Activated CD8-positive, alpha-beta memory T cell treated with anti-CD3 and anti-CD28 coated beads, Interleukin-2, amount 50 U/mL, for 24 hours (primary cell): ENCODE results near the gene ELN.
"Not testable (repeated sequence)": the region's sequence is repeated elsewhere in the genome, so short reads cannot be mapped to it uniquely, and the experiment has no call there.

Source experiments
- DNase-seq: peaks from one replicate; pipeline ENCODE4 v3.0.0-alpha.2; 2020; ENCODE audit errors: extremely low read depth

The ELN gene

GRCh38 chr7:74027683-74028320 is at the start of gene ELN:
TSS of gene ELN (plus strand) at chr7:74028173. CDS start at chr7:74028188, 15 bp downstream.
- DNase-seq: no peak

DNA sequence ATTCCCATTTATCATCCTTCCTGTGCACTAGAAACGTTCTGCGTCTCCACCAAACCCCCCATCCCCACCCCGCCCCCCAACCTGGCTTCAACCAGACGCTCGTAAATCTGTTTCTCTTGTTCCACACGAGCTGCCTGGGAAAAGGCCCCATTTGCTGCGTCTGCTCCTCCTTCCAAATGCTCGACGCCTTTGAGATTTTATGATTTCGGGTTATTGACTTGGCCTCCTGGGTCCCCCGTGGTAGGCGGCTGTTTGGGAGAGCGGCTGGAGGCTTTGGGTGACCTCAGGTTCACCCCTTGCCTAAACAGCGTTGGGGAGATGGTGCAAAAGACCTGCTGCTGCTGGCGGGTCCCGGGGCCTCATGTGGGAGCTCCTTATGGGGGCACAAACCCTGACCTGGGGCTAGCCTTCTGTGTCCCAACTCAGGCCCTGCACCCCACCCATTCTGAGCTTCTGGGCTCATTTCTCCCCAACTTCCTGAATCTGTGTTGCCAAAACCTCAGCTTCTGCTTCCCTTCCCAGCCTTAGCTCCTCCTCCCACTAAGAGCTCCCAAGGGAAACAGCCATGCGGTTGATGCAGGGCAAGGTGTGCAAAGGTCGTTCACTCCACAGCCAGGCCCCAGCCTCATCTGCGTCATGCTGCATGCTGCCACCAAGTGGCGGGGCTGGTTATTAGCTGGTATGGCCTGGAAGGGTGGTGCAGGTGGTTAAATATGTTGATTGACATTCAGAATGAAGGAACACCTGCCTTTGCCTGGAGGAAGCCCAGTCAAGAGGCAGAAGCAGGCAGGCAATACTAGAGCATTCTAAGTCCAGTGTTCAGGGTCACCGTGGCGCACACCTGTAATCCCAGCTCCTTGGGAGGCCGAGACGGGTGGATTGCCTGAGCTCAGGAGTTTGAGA is 49.1 kb upstream of the ELN start:
- no peak for DNase-seq

DNA sequence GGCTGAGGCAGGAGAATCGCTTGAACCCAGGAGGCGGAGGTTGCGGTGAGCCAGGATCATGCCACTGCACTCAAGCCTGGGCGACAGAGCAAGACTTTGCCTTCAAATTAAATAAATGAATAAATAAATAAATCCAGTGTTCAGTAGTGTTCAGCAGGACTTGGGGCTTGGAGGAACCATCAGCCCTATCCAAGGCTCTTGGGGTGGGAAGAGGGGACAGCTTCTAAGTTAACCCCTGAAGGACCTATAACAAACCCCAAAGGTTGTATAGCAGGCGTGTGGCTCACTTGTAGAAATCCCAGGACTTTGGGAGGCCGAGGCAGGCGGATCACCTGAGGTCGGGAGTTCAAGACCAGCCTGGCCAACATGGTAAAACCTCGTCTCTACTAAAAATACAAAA is 48.3 kb upstream of the ELN start:
- DNase-seq: not testable (repeated sequence)

- no peak for DNase-seq
Measured at GRCh38 chr7:73980206-73980605, 47.8 kb upstream of the ELN start.

GRCh38 chr7:73981933-73982332 is 46.0 kb upstream of the ELN start:
- no peak for DNase-seq

DNA sequence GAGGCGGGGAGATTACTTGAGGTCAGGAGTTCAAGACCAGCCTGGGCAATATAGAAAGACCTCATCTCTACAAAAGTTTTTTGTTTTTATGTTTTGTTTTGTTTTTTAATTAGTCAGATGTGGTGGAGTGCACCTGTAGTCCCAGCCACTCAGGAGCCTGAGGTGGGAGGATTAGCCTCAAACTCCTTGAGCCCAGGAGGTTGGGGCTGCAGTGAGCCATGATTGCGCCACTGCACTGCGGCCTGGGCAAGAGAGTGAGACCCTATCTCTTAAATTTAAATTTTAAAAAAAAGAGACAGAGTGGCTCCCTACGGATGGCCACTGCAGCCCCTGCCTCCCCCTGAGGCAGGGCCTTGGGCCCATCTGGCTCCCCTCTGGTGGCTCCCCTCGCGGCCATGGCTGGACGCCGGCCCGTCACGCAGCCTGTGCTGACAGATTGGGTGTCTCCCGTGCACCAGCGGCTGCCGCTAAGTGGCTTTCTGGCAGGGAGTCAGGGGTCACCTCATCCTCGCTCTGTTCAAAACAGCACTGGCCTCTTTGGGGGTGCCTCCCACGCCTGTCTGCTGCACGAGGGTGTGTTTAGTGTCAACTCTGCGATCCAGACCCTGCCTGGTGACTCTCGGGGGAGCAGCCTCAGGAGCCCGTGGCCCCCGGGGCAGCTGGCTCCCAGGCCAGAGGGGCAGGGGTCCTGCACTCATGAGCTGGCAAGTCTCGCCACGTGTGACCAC is 44.4 kb upstream of the ELN start:
- DNase-seq: no peak

- DNase-seq: no peak
Measured at GRCh38 chr7:73984481-73985205, 43.3 kb upstream of the ELN start.

DNA sequence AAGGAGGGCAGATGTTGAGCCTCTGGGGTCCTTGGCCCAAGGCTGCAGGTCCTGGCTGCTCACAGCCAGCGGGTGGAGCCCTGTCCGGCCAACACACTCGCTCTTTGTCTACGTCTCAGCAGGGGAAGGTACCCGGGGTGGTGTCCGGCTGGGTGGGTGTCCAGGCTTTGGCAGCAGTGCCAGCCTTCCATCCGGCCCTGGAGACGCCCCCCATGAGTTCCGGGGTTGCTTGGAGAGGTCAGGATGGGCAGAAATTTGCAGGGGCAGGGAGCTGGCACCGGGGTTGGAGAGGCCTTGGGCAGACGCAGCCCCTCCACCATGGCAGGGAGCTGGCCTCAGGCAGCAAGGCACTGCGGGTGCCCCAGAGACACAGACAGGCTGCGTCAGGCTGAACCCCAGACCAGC is 42.2 kb upstream of the ELN start:
- no peak for DNase-seq

- no peak for DNase-seq
Measured at GRCh38 chr7:73986158-73986631, 41.8 kb upstream of the ELN start.

DNA sequence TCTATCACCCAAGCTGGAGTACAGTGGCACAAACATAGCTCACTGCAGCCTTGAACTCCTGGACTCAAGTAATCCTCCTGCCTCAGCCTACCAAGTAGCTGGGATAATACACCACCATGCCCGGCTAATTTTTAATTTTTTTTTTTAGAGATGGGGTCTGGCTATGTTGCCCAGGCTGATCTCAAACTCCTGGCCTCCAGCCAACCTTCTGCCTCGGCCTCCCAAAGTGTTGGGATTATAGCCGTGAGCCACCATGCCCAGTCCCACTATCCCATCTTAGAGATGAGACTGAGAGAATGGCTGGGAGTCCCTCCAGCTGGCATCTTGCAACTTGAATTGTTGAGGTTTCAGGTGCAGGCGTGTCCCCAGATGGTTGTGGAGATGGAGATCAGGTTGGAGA is 40.7 kb upstream of the ELN start:
- no peak for DNase-seq

GRCh38 chr7:73988197-73988596 is 39.8 kb upstream of the ELN start:
- DNase-seq: no peak

DNA sequence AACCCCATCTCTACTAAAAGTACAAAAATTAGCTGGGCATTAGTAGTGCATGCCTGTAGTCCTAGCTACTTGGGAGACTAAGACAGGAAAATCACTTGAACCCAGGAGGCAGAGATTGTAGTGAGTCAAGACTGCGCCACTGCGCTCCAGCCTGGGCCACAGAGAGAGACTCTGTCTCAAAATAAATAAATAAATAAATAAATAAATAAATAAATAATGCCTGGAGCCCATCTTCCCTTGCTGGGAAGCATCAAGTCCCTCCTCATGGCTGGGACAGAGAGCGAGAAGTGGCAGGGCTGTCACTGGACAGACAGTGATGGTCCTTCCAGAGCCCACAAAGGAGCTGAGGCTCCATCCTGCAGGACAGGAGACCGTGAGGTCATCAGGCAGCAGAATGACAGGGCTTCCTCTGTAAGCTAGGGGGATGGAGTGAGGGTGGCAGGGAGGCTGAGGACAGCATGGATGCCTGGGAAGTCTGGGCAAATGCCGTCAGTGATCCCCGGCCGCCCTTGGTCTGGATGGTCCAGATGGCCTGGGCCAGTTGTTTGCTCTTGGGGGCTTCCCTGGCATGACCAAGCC is 36.4 kb upstream of the ELN start:
- DNase-seq: no peak

DNA sequence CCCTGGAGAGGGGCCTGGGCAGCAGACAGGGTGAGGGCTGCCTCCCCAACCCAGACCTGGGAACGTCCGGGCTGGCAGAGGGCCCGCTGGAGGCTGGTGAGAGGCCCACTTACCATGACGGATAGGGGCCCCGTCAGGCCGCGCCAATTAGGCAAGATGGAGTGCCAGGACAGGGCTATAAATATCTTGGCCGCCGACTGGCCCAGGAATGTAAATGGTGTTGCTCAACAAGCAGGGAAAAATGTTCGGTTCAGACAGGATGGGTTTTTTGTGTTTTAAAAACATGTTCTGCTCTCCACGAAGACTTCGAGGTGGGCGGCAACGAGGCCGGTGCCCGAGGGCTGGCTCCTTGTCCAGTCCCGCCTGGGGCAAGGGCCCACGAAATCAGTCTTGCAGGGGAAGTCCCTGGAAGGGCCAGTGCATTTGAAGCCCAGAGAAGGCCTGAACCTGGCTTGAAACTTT is 35.8 kb upstream of the ELN start:
- DNase-seq: no peak

DNA sequence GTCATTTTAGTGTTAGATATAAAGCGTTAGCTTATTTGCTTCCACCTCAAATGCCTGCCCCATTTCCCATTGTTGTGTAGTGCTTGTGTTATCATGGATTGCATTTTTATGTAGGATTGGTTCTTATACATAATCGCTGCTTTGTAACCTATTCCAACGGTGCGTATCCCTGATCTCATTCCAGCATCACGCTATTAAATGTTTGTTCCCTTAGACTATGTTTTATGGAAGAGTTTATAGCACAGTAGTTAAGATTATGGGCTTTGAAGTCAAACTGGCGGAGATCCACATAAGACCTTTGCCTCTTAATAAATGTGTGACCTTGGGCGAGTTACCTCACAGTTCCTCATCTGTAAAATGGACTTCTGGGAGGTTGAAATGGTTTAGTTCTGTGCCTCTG is 34.0 kb upstream of the ELN start:
- DNase-seq: no peak

DNA sequence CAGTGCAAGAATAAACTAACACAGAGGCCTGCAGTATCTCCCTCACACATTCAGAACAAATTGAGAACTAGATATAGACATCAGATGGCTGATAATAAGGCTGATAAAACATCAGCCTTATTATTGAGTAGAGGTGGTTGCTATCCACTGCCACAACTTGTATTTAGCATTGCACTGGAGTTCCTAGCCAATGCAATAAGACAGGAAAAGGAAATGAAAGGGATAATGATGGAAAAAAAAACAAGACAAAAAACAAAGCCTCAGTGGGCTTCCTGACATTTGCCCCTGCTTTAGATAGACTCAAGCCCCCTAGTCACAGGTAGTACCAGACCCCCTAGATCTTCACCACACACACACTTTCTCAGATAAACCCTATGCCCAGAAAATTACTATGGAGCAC is 33.2 kb upstream of the ELN start:
- no peak for DNase-seq

DNA sequence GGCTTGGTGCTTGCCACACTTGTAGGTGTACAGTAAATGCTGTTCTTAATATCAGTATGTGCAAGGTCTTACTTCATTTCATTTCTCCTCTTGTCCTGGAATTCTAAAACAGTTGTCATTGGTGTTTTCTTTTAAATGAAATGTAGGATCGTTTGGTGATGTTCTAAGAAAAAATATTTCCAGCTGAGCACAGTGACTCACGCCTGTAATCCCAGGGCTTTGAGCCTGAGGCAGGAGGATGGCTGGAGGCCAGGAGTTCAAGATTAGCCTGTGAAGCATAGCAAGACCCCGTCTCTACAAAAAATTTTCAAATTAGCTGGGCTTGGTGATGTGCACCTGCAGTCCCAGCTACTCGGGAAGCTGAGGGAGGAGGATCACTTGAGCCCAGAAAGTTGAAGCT is 32.6 kb upstream of the ELN start:
- DNase-seq: no peak

- DNase-seq: no peak
Measured at GRCh38 chr7:73995821-73996511, 32.0 kb upstream of the ELN start.

- no peak for DNase-seq
Measured at GRCh38 chr7:73997056-73997455, 30.9 kb upstream of the ELN start.

- DNase-seq: no peak
Measured at GRCh38 chr7:73999664-74000435, 28.1 kb upstream of the ELN start.
